HepG2 (cell line): ENCODE data around the gene BIRC7. TPM values are rescaled to one million over a fixed set of nuclear protein-coding genes. Genes with fewer than 3 reads are reported as not detected.

Experiments
- BRD4 ChIP-seq: sonication (generic); formaldehyde crosslinking; IDR thresholded peaks from 2 replicates; pipeline ENCODE4 v1.4.0; 2020; ENCODE audit warnings: missing genetic modification reagents
- FIP1L1 ChIP-seq: fragments of 200-400 bp; formaldehyde crosslinking; IDR thresholded peaks from 2 replicates; pipeline ENCODE4 v1.6.1; 2018; ENCODE audit warnings: low read depth, mild to moderate bottlenecking, low read length, moderate library complexity, borderline replicate concordance; ENCODE audit not compliant: insufficient read depth
- FOXA1 ChIP-seq, 2 experiments: fragments of 450-650 bp in 1 of 2; sonication (generic) in 1 of 2; formaldehyde crosslinking in 1 of 2; IDR thresholded peaks; 2 replicates each; pipeline versions ENCODE4 v1.4.0 to v1.6.1; 2016 to 2020; ENCODE audit warnings: missing genetic modification reagents in 1 of 2
- FOXJ3 ChIP-seq: sonication (generic); formaldehyde crosslinking; IDR thresholded peaks from 2 replicates; pipeline ENCODE4 v1.4.0; 2020; ENCODE audit warnings: missing genetic modification reagents, mild to moderate bottlenecking, borderline replicate concordance
- HDAC6 ChIP-seq: fragments of 200-600 bp; sonication (generic); IDR thresholded peaks from 2 replicates; pipeline ENCODE4 v1.7.0; 2017; ENCODE audit warnings: mild to moderate bottlenecking, antibody characterized with exemption, low read length, low read depth
- IKZF1 ChIP-seq: fragments of 450-650 bp; IDR thresholded peaks from 2 replicates; pipeline ENCODE4 v1.7.1; 2016
- KDM4B ChIP-seq: sonication (generic); formaldehyde crosslinking; IDR thresholded peaks from 2 replicates; pipeline ENCODE4 v1.4.0; 2020; ENCODE audit warnings: missing genetic modification reagents
- MAFF ChIP-seq: IDR thresholded peaks from 2 replicates; pipeline ENCODE4 v1.6.1; 2011; ENCODE audit warnings: low read depth, low read length, improper control_type of control experiment
- SALL2 ChIP-seq: sonication (generic); formaldehyde crosslinking; IDR thresholded peaks from 2 replicates; pipeline ENCODE4 v1.8.1; 2023; ENCODE audit warnings: mild to moderate bottlenecking, missing genetic modification reagents, inconsistent platforms
- SP5 ChIP-seq: IDR thresholded peaks from 2 replicates; pipeline ENCODE4 v1.6.1; 2016; ENCODE audit warnings: low read depth, borderline replicate concordance
- SRSF1 ChIP-seq: fragments of 200-400 bp; formaldehyde crosslinking; optimal IDR thresholded peaks from 2 replicates; pipeline ENCODE3; 2017; ENCODE audit warnings: mild to moderate bottlenecking, low read depth, low read length, moderate library complexity
- SRSF9 ChIP-seq: fragments of 200-400 bp; formaldehyde crosslinking; IDR thresholded peaks from 2 replicates; pipeline ENCODE4 v1.6.1; 2018; ENCODE audit warnings: borderline replicate concordance, mild to moderate bottlenecking, low read depth, low read length; ENCODE audit not compliant: insufficient read depth, poor library complexity, severe bottlenecking
- TCF7L2 ChIP-seq: IDR thresholded peaks from 2 replicates; pipeline ENCODE4 v1.6.1; 2011; ENCODE audit warnings: mild to moderate bottlenecking, low read depth, low read length, moderate library complexity
- ZMAT3 ChIP-seq: sonication (generic); formaldehyde crosslinking; conservative IDR thresholded peaks from 2 replicates; pipeline ENCODE4 v1.7.0; 2021; ENCODE audit warnings: missing genetic modification reagents
- ZNF160 ChIP-seq: sonication (generic); formaldehyde crosslinking; IDR thresholded peaks from 2 replicates; pipeline ENCODE4 v1.8.0; 2022; ENCODE audit warnings: mild to moderate bottlenecking, inconsistent platforms, missing genetic modification reagents
- ZNF207 ChIP-seq: fragments of 450-650 bp; IDR thresholded peaks from 2 replicates; pipeline ENCODE4 v1.6.1; 2016; ENCODE audit warnings: antibody characterized with exemption, borderline replicate concordance
- ZNF550 ChIP-seq: sonication (generic); formaldehyde crosslinking; IDR thresholded peaks from 2 replicates; pipeline ENCODE4 v1.4.0; 2020; ENCODE audit warnings: mild to moderate bottlenecking, missing genetic modification reagents, borderline replicate concordance
- ZNF660 ChIP-seq: sonication (generic); formaldehyde crosslinking; IDR thresholded peaks from 2 replicates; pipeline ENCODE4 v1.5.1; 2020; ENCODE audit warnings: mild to moderate bottlenecking, low read depth, missing genetic modification reagents, borderline replicate concordance
- ZNF724P ChIP-seq: sonication (generic); formaldehyde crosslinking; IDR thresholded peaks from 2 replicates; pipeline ENCODE4 v1.8.0; 2022; ENCODE audit warnings: missing genetic modification reagents, borderline replicate concordance
- ZNF816 ChIP-seq: sonication (generic); formaldehyde crosslinking; IDR thresholded peaks from 2 replicates; pipeline ENCODE4 v1.8.0; 2022; ENCODE audit warnings: missing genetic modification reagents, mild to moderate bottlenecking, borderline replicate concordance
- polyA plus RNA-seq, 8 experiments: library from polyadenylated mRNA; depleted of rRNA in 3 of 8; stranded (reverse) in 7 of 8; unstranded in 1 of 8; fragments of >200 nt; fragmentation: Illumina TruSeq in 4 of 8; extraction: Trizol in 4 of 8; gene quantifications; 2 replicates each; pipeline versions ENCODE4 v1.2.1 to v1.2.3, GENCODE V29; 2011 to 2016; ENCODE audit warnings: low read depth in 4 of 8, missing spikeins in 1 of 8, mixed read lengths in 1 of 8; ENCODE audit not compliant: insufficient read depth in 1 of 8
- total RNA-seq, 5 experiments: library from RNA; depleted of rRNA; stranded (reverse); fragments of >200 nt; fragmentation: Illumina TruSeq; extraction: Trizol; gene quantifications; 2 replicates each; pipeline ENCODE4 v1.2.3, GENCODE V29; 2016; ENCODE audit warnings: low read depth in 1 of 5
- TF ChIP-seq, protein P1 (sequence below): sonication (generic); formaldehyde crosslinking; IDR thresholded peaks from 2 replicates; pipeline ENCODE4 v1.5.0; 2020; ENCODE audit warnings: missing genetic modification reagents
- TF ChIP-seq, protein P2 (sequence below): IDR thresholded peaks from 2 replicates; pipeline ENCODE4 v1.6.1; 2016
- TF ChIP-seq, protein P3 (sequence below): sonication (generic); formaldehyde crosslinking; IDR thresholded peaks from 2 replicates; pipeline ENCODE4 v1.5.0; 2020; ENCODE audit warnings: missing genetic modification reagents
- TF ChIP-seq, protein P4 (sequence below): sonication (generic); formaldehyde crosslinking; IDR thresholded peaks from 2 replicates; pipeline ENCODE4 v1.8.0; 2022; ENCODE audit warnings: low read depth, missing genetic modification reagents
- TF ChIP-seq, protein P5 (sequence below): sonication (generic); formaldehyde crosslinking; IDR thresholded peaks from 2 replicates; pipeline ENCODE4 v1.4.0; 2020; ENCODE audit warnings: missing genetic modification reagents

BIRC7 gene
- total and polyA plus RNA-seq, 2 of the 13 experiments (the other 11 are each of a cell fraction or from before 2014, with no cell fraction given), result 0.27 to 5.1 TPM

DNA sequence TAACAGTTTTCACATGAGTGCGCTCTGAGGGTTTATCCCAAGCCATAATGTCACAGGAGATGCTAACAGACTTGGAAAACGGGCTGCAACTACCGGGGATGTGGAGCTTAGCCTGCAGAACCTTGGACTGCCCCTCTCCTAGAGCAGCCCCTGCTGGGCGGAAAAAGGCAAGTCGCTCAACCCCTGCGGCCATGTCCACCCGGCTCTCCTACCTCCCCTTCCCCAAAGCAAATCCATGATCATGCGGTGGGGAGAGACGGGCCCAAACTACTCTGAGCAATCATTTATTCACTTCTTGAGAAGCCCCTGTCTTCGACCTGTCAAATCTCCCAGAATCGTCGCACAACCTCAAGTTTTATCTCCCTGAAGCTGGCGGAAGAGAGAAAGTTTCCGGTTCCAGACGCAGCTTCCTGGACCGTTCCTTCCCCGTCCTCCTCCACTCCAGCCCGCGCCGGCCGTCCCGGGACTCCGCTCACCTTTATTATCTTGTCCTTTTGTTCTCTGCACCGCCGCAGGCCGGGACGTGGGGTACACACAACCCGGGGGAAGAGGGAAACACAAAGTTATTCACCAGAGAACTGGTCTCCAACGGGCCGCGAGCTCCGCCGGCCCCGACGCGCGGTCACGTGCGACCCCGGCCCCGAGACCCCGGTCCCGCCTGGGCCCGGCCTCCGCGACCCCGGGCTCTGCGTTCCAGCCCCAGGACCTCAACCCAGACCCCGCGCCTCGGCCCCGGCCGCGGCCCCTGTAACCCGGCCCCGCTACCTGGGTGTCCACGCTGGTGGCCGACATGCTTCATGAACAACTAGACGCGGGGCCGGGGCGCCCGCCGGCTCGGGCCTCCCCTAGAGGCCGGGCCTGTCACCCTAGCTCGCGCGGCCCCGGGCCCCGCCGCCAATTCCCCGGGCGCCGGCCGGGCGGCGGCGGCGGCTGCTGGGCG is 20.3 kb upstream of the BIRC7 start (continued):
- no peak for TF ChIP-seq FIP1L1
- TF ChIP-seq ZNF660 (CRISPR knock-in tag), result no peak
- TF ChIP-seq ZNF550 (CRISPR knock-in tag), result no peak
- TF ChIP-seq SRSF1, result no peak
- no peak for TF ChIP-seq ZNF816 (CRISPR knock-in tag)
- TF ChIP-seq HDAC6, result no peak
- TF ChIP-seq, protein P1, sequence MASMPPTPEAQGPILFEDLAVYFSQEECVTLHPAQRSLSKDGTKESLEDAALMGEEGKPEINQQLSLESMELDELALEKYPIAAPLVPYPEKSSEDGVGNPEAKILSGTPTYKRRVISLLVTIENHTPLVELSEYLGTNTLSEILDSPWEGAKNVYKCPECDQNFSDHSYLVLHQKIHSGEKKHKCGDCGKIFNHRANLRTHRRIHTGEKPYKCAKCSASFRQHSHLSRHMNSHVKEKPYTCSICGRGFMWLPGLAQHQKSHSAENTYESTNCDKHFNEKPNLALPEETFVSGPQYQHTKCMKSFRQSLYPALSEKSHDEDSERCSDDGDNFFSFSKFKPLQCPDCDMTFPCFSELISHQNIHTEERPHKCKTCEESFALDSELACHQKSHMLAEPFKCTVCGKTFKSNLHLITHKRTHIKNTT, result no peak
- no peak for TF ChIP-seq FOXA1 (IDR thresholded peaks at IDR 0.05)
- no peak for TF ChIP-seq FOXA1 (CRISPR knock-in tag; IDR thresholded peaks at IDR 0.05)
- TF ChIP-seq ZNF207, result no peak
- TF ChIP-seq, protein P2, sequence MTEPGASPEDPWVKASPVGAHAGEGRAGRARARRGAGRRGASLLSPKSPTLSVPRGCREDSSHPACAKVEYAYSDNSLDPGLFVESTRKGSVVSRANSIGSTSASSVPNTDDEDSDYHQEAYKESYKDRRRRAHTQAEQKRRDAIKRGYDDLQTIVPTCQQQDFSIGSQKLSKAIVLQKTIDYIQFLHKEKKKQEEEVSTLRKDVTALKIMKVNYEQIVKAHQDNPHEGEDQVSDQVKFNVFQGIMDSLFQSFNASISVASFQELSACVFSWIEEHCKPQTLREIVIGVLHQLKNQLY, result no peak
- TF ChIP-seq, protein P3, sequence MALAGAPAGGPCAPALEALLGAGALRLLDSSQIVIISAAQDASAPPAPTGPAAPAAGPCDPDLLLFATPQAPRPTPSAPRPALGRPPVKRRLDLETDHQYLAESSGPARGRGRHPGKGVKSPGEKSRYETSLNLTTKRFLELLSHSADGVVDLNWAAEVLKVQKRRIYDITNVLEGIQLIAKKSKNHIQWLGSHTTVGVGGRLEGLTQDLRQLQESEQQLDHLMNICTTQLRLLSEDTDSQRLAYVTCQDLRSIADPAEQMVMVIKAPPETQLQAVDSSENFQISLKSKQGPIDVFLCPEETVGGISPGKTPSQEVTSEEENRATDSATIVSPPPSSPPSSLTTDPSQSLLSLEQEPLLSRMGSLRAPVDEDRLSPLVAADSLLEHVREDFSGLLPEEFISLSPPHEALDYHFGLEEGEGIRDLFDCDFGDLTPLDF (CRISPR knock-in tag), result no peak
- TF ChIP-seq SP5, result no peak
- 0 out of 2 replicates have a peak, but pooled peaks have one; percentile 20 for TF ChIP-seq ZMAT3 (CRISPR knock-in tag)
- TF ChIP-seq IKZF1, result no peak
- TF ChIP-seq SRSF9, result no peak
- no peak for TF ChIP-seq MAFF
- peak; percentile 58; the same call in 1 of the 2 replicates for TF ChIP-seq BRD4 (CRISPR knock-in tag)
- no peak for TF ChIP-seq FOXJ3
- no peak for TF ChIP-seq TCF7L2
- no peak for TF ChIP-seq ZNF724P (CRISPR knock-in tag)
- TF ChIP-seq, protein P4, sequence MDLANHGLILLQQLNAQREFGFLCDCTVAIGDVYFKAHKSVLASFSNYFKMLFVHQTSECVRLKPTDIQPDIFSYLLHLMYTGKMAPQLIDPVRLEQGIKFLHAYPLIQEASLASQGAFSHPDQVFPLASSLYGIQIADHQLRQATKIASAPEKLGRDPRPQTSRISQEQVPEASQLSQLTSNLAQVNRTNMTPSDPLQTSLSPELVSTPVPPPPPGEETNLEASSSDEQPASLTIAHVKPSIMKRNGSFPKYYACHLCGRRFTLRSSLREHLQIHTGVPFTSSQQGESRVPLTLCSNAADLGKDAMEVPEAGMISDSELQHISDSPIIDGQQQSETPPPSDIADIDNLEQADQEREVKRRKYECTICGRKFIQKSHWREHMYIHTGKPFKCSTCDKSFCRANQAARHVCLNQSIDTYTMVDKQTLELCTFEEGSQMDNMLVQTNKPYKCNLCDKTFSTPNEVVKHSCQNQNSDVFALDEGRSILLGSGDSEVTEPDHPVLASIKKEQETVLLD (CRISPR knock-in tag), result no peak
- no peak for TF ChIP-seq KDM4B (CRISPR knock-in tag)
- no peak for TF ChIP-seq SALL2
- TF ChIP-seq, protein P5, sequence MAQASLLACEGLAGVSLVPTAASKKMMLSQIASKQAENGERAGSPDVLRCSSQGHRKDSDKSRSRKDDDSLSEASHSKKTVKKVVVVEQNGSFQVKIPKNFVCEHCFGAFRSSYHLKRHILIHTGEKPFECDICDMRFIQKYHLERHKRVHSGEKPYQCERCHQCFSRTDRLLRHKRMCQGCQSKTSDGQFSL (CRISPR knock-in tag), result no peak
- no peak; the same call in 1 of the 2 replicates for TF ChIP-seq ZNF160 (CRISPR knock-in tag)
